ENCODE measurements around the gene IFNL1. TPM values are rescaled to one million over a fixed set of nuclear protein-coding genes. Genes with fewer than 3 reads are reported as not detected.

IFNL1 gene
- total RNA-seq, 1 donor from 2014 or later, result not detected

GRCh38 chr19:39321832-39322176 lies 25.6 kb downstream of the IFNL1 start:
- Mint-ChIP-seq H3K4me3 (peak overlapping the region; percentile 75), H3K4me1 (peaks cover 13% of the 10 kb centered on the region), H3K27ac (no peak overlapping the region), H3K9me3 (no peaks in the 10 kb centered on the region), H3K27me3 (ENCODE audit: low read depth) (peaks cover 4% of the 10 kb centered on the region), H3K36me3 (peaks cover 6% of the 10 kb centered on the region)
- no peak for TF ChIP-seq CTCF (IDR thresholded peaks at IDR 0.05; ENCODE audit: unreplicated experiment)
- no peak for DNase-seq (ENCODE audit: low spot score in 2 of 2, unreplicated experiment in 2 of 2)

- H3K4me1 Mint-ChIP-seq, result peaks cover 17% of the 10 kb centered on the region
- no peaks in the 10 kb centered on the region for H3K9me3 Mint-ChIP-seq
- H3K27me3 Mint-ChIP-seq (ENCODE audit: low read depth), result peaks cover 5% of the 10 kb centered on the region
- TF ChIP-seq CTCF (IDR thresholded peaks at IDR 0.05; ENCODE audit: unreplicated experiment), result no peak
- no peak overlapping the region for H3K27ac Mint-ChIP-seq
- H3K36me3 Mint-ChIP-seq, result no peaks in the 10 kb centered on the region
- no peak for DNase-seq (ENCODE audit: low spot score in 2 of 2, unreplicated experiment in 2 of 2)
- H3K4me3 Mint-ChIP-seq, result no peak overlapping the region
Observed at GRCh38 chr19:39324242-39324842, 28.1 kb downstream of the IFNL1 start.

GRCh38 chr19:39325778-39326665 lies 29.8 kb downstream of the IFNL1 start:
- no peak for DNase-seq (ENCODE audit: low spot score in 2 of 2, unreplicated experiment in 2 of 2)
- TF ChIP-seq CTCF (IDR thresholded peaks at IDR 0.05; ENCODE audit: unreplicated experiment), result no peak
- Mint-ChIP-seq H3K4me1 (peaks cover 11% of the 10 kb centered on the region), H3K4me3 (no peak overlapping the region), H3K9me3 (no peaks in the 10 kb centered on the region), H3K36me3 (no peaks in the 10 kb centered on the region), H3K27me3 (ENCODE audit: low read depth) (peaks cover 5% of the 10 kb centered on the region), H3K27ac (no peak overlapping the region)

GRCh38 chr19:39327363-39328045 lies 31.3 kb downstream of the IFNL1 start:
- no peaks in the 10 kb centered on the region for H3K9me3 Mint-ChIP-seq
- H3K4me3 Mint-ChIP-seq, result no peak overlapping the region
- no peak overlapping the region for H3K27ac Mint-ChIP-seq
- TF ChIP-seq CTCF (IDR thresholded peaks at IDR 0.05; ENCODE audit: unreplicated experiment), result no peak
- no peak for DNase-seq (ENCODE audit: low spot score in 2 of 2, unreplicated experiment in 2 of 2)
- no peaks in the 10 kb centered on the region for H3K36me3 Mint-ChIP-seq
- H3K27me3 Mint-ChIP-seq (ENCODE audit: low read depth), result peaks cover 5% of the 10 kb centered on the region
- peaks cover 11% of the 10 kb centered on the region for H3K4me1 Mint-ChIP-seq

GRCh38 chr19:39328046-39328705 lies 32.0 kb downstream of the IFNL1 start:
- no peak overlapping the region for H3K27ac Mint-ChIP-seq
- peaks cover 5% of the 10 kb centered on the region for H3K27me3 Mint-ChIP-seq (ENCODE audit: low read depth)
- H3K4me3 Mint-ChIP-seq, result no peak overlapping the region
- peak; percentile 78 to 97 for DNase-seq (ENCODE audit: low spot score in 2 of 2, unreplicated experiment in 2 of 2)
- no peaks in the 10 kb centered on the region for H3K36me3 Mint-ChIP-seq
- peaks cover 11% of the 10 kb centered on the region for H3K4me1 Mint-ChIP-seq
- H3K9me3 Mint-ChIP-seq, result no peaks in the 10 kb centered on the region
- peak; percentile 99 for TF ChIP-seq CTCF (IDR thresholded peaks at IDR 0.05; ENCODE audit: unreplicated experiment)

Data from mesothelial cell of epicardium (in vitro differentiated cells).